HTR-8/SVneo (cell line): Measurements from ENCODE around the gene MXI1.
"Not testable (repeated sequence)": the region's sequence is repeated elsewhere in the genome, so short reads cannot be mapped to it uniquely, and the experiment has no call there.

ENCODE experiments used
- DNase-seq: peaks from one replicate; pipeline ENCODE4 v3.0.0; 2011; ENCODE audit warnings: low spot score, mixed read lengths; ENCODE audit not compliant: insufficient read length
- FAIRE-seq: peaks from 2 replicates; lab custom pipeline; 2011; peaks lifted over from hg19 to GRCh38; lab: Jason Lieb, UNC

The MXI1 gene

DNA sequence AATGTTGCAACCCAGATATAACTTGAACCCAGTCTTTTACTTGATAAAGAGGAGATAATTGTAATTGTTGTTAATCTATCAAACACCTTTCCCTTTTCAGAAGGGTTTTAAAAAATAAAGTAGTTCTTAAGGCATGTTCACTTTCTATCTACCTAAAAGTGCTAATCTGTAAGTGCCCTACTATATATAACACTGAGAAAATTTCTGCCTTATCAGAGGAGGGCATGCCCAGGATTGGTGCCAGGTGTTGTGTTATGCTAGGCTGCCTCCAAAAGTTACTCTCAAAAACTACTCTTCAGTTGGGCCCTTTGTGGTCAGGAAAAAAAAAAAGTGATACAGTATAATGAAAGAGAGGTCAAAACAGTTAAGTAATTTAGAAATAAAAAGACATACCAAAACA, 61.0 kb downstream of the MXI1 start:
- no peak for FAIRE-seq
- DNase-seq = no peak

DNA sequence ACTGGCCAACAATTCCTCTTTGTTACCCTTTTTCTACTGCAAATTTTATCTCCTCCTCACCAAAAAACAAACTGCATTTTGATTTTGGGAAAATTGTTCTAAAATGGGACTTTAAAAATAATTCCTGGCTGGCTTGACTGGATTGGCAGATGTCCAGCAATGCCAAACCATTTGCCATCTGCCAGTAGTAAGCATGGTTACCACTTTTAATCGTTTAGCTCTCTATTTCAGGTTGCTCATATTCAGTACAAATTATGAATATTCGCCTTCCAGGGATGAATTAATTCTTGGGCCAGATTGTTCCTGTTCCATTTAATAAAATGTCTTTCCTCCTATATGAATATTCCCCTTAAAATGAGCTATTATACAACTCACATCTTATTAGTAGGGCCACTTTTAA, 61.6 kb downstream of the MXI1 start:
- FAIRE-seq (no peak), DNase-seq (no peak)

DNA sequence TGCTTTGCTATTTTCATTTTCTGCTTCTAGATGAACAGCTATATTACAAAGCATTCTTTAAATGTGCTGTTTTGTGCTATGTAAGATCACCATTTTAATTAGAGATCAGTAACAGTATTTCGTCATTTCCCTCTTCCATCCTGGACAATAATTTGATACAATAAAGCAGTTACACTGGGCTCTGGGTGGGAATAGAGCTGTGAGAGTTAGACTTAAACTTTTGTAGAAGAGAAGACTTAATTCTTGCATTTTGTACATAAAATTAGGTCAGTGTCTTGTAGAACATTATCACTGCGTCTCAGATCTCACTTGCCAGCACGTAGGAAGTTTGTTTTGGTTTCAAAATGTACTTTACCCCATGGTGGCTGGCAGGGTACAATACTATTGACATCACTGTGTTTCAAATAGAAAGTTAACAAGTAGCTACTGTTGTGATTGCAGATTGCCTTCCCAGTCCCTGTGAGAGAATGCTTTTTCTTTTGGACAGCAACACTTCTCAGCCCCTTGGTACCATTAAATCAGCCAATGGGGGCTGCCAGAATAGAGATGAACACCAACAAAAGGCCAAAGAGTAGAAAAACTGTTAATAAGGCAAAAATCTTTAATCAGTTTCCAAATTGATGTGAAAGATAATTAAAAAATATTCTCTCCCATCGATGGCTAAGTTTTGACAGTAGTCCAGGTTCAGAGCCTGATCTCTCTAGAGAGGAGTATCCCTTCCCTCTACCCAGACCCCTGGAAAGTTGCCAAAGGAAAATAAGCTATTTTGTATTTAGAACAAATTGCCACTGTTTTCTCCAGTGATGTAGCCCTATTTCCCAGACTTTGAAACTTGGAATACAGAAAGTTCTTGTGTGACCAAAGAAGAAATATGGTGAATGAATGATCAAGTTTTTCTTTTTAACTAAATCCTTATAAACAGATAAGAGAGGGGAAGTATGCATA, 62.2 kb downstream of the MXI1 start:
- DNase-seq (no peak), FAIRE-seq (no peak)

DNA sequence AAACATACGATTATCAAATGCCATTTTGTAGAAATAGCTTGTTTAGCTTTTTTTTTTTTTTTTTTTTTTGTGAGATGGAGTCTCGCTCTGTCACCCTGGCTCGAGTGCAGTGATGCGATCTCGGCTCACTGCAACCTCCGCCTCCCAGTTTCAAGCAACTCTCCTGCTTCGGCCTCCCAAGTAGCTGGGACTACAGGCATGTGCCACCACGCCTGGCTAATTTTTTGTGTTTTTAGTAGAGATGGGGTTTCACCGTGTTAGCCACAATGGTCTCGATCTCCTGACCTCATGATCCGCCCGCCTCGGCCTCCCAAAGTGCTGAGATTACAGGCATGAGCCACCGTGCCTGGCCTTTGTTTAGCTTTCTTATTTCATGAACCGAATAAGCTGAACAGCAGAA, 65.6 kb downstream of the MXI1 start:
- not testable (repeated sequence) for DNase-seq, FAIRE-seq

DNA sequence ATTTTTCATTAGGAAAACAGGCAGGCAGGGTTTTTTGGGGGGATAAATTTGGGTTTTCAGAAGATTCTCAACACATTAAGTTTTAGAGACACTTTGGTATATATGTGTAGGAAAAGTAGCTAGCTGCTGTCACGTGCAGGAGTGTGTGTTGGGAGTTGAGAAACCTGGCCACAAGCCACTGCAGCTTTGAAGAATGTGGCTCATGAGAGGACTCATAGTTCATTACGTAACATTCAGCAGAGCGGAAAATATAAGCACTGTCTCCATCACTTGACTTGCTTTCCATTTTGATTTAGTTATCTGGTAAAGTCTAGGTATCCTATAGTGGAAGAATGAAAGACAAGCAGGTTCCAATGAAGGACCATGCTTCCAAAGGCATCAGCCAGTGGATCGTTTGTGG, 66.1 kb downstream of the MXI1 start:
- DNase-seq = peak; percentile 1
- FAIRE-seq = no peak

DNA sequence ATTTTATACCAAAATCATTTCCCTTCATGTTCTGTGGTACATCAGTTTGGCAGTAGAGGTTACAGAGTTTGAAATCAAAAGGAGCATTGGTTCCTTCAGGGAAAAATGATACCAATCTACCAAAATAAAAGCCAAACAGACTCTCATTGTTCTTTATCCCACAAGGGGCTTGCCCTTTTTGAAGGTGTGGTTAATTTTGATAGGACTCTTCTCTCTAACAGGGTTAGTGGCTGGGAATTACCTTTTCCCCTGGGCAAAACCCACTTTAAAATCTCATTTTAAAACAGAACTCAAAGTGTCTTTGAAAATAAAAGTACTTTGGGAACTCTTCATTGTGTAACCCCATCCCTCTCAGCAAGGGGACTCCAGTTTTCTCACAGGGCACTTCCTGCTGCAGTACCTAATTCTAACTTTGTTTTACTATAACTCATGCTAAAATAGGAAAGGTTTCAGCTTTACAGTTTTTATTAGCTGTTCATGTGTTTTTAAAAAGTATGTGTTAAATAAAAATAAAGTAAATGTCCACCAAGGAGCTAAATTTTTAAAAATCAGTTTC, 66.7 kb downstream of the MXI1 start:
- no peak for DNase-seq
- no peak for FAIRE-seq

DNA sequence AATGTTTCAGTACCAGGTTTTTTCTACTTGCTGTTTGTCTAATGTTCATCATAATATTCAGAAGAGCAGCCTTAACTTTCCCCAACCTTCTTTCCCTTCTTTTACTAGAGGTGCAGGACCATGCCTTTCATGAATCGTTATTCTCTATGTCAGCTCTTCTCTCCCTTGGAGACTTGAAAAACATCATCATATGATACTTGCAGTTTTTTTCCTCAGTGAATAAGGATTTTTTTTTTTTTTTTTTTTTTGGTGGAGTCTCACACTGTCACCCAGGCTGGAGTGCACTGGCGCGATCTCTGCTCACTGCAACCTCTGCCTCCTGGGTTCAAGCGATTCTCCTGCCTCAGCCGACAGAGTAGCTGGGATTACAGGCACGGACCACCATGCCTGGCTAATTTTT, 67.2 kb downstream of the MXI1 start:
- no peak for DNase-seq
- no peak for FAIRE-seq

DNA sequence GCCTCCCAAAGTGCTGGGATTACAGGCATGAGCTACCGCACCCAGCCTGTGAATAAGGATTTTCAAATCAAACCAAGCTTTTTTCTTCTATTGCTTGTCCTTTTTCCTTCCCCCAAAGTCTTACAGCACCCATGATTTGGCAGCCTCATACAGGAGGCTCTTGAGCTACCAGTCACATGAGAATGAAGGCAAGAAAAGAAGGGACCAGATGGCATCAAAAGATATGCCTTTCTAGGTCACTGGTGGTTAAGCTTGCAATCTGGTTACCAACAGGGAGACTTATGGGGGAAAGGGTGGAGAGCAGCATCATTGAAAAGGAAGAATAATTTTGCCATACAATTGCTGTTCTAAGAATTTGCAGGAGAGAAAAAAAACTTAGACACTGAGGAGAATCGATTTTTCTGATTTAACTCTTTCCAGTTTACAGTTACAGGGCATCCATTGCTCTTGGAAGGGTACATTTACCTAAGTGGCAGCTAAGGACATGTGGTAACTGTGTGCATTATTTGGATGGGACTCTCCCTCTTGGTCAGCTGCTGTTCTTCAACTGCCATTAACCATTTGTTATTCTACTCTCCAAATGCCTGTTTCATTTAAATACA, 67.8 kb downstream of the MXI1 start:
- DNase-seq (no peak), FAIRE-seq (no peak)

DNA sequence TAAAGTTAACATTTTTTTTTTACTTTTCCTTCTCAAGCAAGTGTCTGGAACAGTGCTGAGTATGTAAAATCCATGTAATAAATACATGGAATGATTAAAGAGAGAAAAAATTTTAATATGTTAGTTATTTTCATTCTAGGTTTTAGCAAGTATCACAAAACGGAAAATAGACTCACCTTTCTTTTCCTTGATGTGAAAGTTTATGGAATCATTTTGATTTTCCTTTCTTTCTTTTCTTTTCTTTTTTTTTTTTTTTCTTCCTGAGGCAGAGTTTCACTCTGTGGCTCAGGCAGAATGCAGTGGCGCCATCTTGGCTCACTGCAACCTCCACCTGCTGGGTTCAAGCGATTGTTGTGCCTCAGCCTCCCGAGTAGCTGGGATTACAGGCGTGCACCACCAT, 69.2 kb downstream of the MXI1 start:
- DNase-seq (no peak), FAIRE-seq (no peak)

DNA sequence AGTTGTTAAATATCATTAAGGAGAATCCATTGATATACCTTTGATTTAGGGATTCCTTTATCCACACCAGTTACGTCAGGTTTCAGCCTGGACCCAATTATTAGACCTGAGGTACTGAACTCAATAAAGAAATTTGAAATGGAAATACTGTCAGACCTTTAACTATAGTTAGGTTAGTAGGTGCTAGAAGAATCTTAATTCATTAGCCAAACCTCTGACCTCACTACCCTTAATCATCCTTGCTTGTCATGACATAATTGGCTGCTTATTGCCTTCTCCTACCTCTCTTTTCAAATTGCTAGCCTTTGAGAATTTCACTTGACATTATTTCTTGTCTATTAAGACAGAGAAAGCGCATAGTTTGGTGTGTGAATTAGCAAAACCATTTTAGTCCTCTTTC, 70.2 kb downstream of the MXI1 start:
- DNase-seq (no peak), FAIRE-seq (no peak)

DNA sequence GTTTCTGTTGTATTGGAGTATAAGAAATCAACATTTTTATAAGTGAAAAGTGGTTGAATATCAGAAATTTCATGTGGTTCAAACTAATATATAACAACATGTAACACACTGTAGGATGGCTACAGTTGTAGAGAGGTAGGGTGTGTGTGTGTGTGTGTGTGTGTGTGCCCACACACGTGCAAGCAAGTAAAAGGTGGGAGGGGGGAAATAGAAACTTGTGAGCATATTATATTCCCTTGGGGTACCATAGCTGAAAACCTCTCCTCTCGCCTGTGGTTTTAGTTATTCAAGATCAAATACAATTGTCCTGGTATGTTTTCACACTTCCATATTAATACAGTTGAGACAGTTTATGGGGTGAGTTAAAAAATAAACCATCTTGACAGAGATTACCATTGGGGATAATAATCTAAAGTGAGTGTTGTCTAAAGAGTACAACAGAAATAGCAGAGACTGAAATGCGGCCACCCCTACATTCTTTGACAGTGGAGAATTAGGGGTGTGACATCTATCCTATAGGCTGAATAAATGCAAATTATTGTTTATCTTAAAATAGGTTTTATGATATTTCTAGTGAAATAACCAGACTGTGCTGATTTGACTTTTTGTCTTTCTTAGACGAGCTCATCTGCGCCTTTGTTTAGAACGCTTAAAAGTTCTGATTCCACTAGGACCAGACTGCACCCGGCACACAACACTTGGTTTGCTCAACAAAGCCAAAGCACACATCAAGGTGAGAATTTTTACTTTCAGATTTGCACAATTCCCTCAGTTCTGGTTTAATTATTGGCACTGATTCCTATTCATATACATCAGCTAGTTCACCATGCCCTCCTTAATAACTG, 71.4 kb downstream of the MXI1 start:
- no peak for FAIRE-seq
- DNase-seq = no peak

DNA sequence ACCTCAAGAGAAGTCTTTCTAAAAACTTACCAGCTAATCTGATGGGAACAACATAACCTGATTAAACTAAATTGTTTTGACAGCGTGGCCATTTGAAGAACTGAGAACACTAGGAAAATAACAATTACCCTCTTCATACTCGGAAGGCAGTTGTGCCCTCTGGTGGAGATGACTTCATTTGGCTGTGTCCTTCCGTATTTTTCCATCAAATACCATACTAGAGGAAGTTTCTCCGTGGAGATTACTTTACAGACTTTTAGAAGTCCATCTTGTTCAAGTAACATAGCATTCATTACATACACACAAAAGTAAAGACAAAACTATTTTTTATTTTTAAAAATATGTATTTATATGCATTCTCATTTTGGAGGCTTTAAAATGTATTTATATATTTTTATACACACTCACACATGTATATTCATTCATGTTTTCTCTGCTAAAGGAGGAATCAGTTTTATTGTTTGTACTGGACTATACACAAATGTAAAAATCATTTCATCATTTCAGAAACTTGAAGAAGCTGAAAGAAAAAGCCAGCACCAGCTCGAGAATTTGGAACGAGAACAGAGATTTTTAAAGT, 72.1 kb downstream of the MXI1 start:
- FAIRE-seq = no peak
- peak; percentile 23 for DNase-seq

DNA sequence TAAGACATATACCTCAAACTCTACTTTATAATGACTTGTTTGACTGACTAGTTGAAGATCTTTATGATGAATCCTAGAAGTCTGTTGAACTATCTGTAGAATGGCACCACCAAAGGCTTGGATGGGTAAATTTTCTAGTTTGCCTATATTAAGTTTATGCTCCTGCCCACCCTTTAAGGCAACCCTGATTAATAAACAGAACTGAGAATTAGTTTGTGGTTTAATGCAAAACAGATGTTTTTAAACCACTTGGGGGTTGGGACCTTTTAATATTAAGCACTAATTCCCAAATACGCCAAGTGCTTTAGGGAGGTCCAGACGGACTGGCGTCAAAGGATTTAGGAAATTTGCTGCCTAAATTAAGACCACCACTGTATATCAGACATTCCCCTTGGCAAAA, 76.9 kb downstream of the MXI1 start:
- no peak for FAIRE-seq
- no peak for DNase-seq

DNA sequence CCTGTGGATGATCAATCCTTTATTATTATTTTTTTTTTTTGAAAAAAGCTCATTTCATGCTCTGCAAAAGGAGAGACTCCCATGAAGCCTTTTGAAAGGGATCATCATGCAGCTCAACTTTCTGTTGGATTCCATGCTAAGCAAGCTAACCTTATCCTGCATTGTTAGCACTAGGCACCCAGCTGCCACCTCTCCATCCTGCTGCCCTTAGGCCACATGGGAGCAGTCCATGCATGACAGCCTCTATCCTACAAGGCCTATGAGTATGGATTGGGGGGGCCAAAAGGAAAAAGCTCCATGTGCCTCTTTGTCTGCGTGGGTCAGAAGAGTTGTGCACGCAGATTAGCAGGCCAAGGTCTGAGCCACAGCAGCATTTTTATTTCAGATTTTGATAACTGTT, 78.1 kb downstream of the MXI1 start:
- FAIRE-seq (no peak), DNase-seq (no peak)

DNA sequence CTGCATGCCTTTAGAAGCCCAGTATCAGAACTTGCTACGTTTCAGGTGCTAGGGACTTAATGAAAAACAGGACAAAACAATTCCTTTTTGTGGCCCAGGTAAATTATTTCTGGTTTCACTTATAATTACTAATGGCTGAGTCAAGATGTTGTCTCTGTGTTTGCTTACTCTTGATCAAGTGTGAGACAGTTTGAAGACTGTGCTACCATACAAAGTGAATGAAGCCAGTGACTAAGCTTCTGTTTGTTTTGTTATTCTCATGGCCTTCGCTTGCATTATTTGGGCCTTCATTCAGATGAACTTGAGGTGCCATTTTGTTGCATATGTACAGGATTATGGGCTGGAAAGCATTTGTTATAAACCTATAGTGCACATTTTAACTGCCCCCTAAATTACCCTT, 79.4 kb downstream of the MXI1 start:
- FAIRE-seq = no peak
- no peak for DNase-seq

DNA sequence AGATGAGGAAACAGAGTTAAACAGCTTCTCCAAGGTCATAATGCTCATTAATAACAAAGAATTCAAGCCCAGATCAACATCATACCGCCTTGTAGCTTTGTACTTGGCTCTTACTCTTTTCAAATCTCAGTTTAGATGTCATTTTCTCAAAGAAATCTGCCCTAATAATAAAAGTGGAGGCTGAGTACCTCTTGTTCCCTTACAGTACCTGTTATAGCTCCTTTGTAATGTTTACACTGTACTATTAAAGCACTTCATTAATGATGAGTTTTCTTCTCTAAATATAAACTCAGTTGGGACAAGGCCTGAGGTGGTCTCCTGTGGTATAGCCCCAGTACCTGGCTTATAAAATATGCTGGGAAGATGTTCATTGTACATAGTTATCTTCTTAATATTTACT, 89.6 kb downstream of the MXI1 start:
- FAIRE-seq (no peak), DNase-seq (no peak)

DNA sequence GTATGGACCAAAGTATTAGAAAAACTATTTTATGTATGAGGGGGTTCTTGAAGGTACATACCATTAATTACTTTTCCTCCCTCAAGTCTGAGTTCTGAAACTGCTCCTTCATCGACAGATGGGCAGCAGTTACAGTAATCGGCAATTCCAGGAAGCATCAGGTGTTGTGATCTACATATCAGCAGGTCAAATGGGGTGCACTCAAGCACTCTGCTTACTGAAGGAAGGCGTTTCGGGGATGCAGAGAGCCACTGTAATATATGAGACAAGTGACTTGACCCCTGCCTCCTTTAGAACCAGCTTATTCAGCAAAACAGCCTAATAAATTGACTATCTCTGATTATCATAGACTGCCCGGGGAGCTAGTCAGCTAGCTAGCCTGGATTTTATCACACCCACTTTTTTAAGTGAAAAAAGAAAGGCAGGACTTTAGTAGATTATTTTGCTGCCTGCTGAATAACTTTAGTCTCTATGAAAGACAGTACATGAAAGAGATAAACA, 93.1 kb downstream of the MXI1 start:
- DNase-seq = no peak
- FAIRE-seq = no peak

DNA sequence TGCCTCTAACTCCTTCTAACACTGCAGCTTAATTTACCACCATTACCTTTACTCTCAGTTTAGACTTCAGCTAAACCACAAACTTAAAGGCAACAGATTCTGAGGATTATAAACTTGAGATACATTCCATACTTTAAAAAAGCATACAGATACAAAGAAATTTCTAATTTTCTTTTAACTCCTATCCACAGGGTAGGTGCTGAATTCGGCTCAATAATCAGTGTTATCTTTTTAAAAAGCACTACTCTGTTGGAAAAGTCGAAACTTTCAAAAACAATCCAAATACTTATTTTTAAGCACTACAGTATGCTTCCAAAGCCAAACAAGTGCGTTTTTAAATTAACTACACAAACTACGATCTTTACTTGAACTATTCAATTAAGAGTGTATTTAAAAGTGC, 96.3 kb downstream of the MXI1 start:
- no peak for FAIRE-seq

DNA sequence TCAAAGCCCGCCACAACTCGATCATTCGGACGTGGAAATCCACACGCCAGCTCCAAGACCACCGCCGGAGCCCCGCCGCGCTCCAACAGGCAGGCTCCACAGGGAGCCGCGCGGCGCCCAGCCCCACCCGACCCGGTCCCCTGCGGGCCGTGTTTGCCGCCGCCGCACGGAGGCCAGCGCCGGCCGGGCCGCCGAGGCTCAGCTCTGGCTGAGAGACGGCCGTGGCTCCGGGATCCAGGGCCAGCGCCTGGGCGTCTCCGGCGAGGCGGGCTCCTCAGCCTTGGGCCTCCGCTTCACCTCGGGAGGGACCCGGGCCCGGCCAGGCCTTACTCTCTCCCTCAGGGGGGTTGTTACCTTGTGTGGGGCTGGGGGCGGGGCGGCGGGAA, 97.0 kb downstream of the MXI1 start:
- DNase-seq (no peak), FAIRE-seq (no peak)

More for the DNA sequence above, 96.3 kb downstream of the MXI1 start:
- no peak for DNase-seq

DNA sequence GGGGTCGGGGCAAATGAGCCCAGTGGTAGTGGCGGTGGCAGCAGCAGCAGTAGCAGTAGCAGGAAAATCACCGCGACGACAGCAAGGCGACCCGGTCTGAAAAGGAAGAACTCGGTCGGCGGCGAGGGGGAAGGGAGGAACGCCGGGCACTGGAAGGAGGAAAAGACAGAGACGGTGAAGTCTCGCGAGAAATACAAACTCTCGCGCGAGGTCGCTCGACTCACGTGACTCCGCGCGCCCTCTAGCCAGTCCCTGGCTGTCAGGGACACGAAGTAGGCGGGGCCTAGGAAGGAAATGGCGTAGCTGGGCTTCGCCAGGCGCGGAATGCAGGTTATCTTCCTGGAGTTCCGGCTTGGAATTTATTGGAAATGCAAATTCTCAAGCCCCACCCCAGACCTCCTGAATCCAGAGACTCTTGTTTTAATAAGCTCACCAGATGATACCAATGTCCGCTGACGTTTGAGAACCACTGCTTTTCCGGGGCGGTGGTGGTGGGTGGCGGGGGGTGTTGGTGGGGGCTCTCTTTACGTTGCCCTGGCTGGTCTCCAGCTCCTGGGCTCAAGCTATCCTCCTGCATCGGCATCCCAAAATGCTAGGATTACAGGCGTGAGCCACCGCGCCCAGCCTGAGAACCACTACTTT, 97.5 kb downstream of the MXI1 start, which contains the start of gene SMNDC1:
Gene SMNDC1, minus strand, starts transcription at position 141 of the 642 bp plus-strand sequence. CDS start 1,333 bp downstream, outside the sequence.
- FAIRE-seq (peak; percentile 74), DNase-seq (peak; percentile 82)
